NCI-H82 treated with DMSO at 0.1 percent for 48 hours (cell line): ENCODE measurements around the gene MGARP.

ENCODE experiments used
- DNase-seq: peaks from one replicate; lab custom pipeline; 2025; ENCODE audit not compliant: unreplicated experiment; lab: John Stamatoyannopoulos, UW

MGARP gene

DNA sequence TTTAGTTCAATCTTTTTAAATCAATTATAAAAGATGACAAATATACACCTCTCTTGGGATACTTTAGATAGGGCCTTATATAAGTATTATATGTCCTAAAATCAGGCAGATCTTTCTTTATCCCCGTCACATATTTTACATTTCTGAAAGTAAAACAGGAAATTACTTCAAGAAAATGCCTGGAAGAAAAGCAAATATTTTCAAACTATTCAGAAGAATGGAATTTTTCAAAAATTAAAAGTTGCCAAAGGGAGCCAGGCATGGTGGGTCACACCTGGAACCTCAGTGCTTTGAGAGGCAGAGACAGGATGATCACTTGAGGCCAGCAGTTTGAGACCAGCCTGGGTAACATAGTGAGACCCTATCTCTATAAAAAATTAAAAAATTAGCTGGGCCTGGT is 34.4 kb downstream of the MGARP start:
- DNase-seq, result no peak

GRCh38 chr4:139243448-139244365 is 36.3 kb downstream of the MGARP start:
- no peak for DNase-seq

- DNase-seq, result no peak
Observed at GRCh38 chr4:139242511-139243051, 37.4 kb downstream of the MGARP start.

DNA sequence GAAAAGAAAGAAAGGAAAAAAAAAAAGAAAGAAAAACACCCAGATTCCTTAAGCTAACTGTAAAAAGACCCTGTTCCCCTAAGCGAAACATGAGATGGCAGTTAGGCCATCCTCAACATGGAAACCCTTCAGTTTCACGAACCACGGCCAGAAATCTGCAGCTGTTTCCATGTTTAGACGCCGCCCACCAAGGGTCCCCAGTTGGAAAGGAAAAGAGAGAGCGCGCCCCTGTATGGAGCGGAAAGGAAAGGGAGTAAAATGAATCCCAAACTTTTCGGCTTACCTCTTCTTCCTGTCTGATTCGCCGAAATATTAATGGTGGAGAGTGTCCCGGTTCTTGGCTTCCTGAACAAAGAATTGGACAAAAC is 38.3 kb downstream of the MGARP start:
- no peak for DNase-seq

DNA sequence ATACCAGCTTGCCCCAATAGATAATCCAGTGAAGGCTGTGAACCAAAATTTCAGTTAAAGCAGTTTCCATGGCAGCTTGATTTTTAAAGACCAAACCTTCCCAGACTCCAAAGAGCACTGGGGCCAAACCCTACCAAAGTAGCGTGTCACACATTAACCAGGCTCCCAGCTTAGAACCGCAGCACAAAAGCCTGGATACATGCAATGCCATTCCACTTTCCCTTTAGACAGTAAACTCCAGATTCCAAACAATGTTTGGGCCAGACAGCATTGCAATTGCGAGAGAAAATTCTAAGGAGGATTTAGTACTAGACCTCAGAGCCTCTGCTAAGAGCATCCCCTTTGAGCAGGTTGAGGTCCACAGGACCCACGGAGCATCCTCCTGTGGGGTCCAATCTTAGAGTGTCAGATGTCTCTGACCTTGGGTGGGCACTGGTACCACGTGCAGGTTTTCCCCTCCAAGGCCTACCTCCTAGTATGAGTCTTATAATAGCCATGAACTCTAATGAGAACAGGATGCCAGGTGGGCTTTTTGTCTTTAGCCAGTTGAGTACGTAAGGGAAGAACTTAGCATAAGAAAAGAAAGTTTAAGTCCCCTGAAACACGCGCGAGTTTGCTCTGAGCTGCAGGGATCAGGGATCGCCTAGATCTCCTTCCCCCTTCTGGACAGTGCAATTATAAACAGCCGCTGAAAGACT is 38.8 kb downstream of the MGARP start:
- DNase-seq, result no peak

DNA sequence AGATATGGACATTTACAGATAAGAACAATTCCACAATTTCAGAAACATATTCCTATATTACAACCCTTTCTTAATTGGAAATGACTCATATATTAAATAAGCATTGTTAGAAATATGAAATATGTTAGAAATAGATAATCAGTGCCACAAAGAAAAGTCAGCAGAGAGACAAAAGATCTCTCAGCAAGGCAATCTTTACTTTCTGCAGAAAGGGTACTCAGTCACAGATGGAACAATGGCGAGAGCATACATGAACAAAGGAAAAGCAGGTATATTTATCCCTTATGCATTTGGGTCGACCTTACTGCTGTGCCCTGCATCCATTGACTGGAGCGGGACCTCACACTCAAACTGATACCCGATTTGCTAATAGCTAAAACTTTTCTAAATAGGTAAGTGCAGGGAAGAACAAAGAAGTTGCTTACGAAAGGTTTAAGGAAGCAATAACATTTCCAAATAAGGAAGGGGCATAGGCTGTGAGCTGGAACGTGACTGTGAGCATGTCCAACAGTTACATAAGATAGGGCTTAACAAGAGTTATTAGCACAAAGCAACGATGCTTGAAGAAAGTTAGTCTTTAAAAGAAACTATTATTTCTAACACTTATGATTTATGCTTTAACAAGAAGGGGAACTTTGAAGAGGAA is 40.8 kb downstream of the MGARP start:
- no peak for DNase-seq

DNA sequence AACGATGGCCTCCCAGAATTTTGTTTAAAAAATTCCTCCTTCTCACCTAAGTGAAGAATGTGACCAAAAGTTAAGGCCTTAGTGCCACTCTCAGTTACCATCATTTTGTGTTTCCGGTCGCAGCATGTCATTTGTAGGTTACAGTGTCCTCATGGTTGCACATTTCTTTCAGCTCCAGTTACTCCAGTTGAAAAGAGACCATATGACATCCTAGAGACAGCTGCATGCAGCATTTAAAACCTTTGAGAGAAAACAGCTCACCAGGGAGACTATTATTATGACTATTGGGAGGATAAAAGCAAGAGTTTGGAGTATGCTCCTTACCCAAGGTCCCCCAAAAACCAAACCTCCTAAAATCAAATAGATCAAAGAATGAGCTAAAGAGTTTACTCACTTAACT is 45.8 kb downstream of the MGARP start:
- DNase-seq, result no peak

- peak; percentile 6 for DNase-seq
Observed at GRCh38 chr4:139229534-139230039, 50.4 kb downstream of the MGARP start.

- no peak for DNase-seq
Observed at GRCh38 chr4:139227729-139228404, 52.2 kb downstream of the MGARP start.

DNA sequence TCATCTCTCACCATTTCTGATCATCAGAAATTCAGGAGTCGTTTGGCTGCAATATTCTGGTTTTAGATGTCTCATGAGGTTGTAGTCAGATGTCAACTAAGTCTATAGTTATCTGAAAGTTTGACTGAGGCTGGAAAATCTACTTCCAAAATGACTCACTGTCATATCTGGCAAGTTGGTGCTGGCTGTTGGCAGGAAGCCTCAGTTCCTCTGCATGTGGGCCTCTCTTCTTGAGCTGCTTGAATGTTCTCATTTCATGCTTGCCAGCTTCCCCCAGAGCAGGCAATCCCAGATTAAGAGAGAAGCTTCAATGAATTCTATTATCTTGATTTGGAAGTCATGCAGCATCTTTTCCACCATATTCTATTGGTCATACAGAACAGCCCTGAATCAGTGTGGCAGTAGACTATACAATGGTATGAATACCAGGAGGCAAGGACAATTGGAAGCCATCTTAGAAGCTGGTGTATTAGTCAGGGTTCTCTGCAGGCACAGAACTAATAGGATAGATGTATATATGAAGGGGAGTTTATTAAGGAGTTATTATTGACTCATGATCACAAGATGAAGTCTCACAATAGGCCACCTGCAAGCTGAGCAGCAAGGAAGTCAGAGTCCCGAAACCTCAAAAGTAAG is 56.2 kb downstream of the MGARP start:
- DNase-seq, result no peak

- no peak for DNase-seq
Observed at GRCh38 chr4:139222215-139222614, 57.8 kb downstream of the MGARP start.

DNA sequence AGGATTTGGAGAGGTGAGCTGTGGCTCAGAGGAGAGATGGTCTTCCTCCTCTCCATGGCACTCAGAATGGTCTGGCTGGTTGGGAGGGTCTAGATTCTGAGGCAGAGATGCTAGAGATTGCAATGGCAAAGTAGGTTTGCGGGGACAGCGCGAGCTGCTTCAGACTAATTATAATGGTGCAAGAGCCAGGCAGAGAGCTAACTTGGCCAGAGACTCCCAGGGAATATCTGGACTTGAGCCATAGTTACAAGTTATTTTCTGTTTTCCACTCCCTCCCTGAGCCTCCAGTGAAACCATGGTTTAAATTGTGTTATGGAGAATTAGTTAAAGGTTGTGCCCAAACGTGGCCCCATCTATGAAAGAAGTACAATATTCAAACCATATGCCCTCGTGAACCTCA is 58.3 kb downstream of the MGARP start:
- no peak for DNase-seq

- no peak for DNase-seq
Observed at GRCh38 chr4:139219450-139220055, 60.5 kb downstream of the MGARP start.
